Measurements from ENCODE around the gene DUSP2.

- no peak for TF ChIP-seq POLR2A (IDR thresholded peaks at IDR 0.05)
- TF ChIP-seq, protein P1, sequence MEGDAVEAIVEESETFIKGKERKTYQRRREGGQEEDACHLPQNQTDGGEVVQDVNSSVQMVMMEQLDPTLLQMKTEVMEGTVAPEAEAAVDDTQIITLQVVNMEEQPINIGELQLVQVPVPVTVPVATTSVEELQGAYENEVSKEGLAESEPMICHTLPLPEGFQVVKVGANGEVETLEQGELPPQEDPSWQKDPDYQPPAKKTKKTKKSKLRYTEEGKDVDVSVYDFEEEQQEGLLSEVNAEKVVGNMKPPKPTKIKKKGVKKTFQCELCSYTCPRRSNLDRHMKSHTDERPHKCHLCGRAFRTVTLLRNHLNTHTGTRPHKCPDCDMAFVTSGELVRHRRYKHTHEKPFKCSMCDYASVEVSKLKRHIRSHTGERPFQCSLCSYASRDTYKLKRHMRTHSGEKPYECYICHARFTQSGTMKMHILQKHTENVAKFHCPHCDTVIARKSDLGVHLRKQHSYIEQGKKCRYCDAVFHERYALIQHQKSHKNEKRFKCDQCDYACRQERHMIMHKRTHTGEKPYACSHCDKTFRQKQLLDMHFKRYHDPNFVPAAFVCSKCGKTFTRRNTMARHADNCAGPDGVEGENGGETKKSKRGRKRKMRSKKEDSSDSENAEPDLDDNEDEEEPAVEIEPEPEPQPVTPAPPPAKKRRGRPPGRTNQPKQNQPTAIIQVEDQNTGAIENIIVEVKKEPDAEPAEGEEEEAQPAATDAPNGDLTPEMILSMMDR (IDR thresholded peaks at IDR 0.05), result no peak
Observed at GRCh38 chr2:96154506-96155380, 9.5 kb upstream of the DUSP2 start.

All from body of pancreas (tissue), 4 donors.